Gastroesophageal sphincter (tissue), 4 donors: ENCODE data around the gene CDR2. TPM values are rescaled to one million over a fixed set of nuclear protein-coding genes. Genes with fewer than 3 reads are reported as not detected.

Experiments
- ATAC-seq: fragments of 150-250 bp; one replicate; pipeline ENCODE4 v1.9.1; 2016; ENCODE audit warnings: mild to moderate bottlenecking, moderate library complexity
- H3K27ac ChIP-seq, 4 donors: fragments of 200-600 bp; sonication (generic) in 3 of 4; 1 replicate in 3 of 4; 2 replicates in 1 of 4; pipeline ENCODE4 v1.5.1; 2016 to 2019
- H3K27me3 ChIP-seq: fragments of 200-600 bp; sonication (generic); one replicate; pipeline ENCODE4 v1.5.1; 2019
- H3K36me3 ChIP-seq, 2 donors: fragments of 200-600 bp; sonication (generic); one replicate each; pipeline ENCODE4 v1.5.1; 2019; ENCODE audit warnings: control low read depth in 1 of 2
- H3K4me1 ChIP-seq, 3 donors: fragments of 200-600 bp; sonication (generic); 1 replicate in 2 of 3; 2 replicates in 1 of 3; pipeline ENCODE4 v1.5.1; 2016 to 2019; ENCODE audit warnings: control low read depth in 2 of 3
- H3K4me3 ChIP-seq, 2 donors: fragments of 200-600 bp; sonication (generic); one replicate each; pipeline ENCODE4 v1.5.1; 2019; ENCODE audit warnings: mild to moderate bottlenecking in 1 of 2, moderate library complexity in 1 of 2
- H3K9me3 ChIP-seq, 3 donors: fragments of 200-600 bp; sonication (generic); one replicate each; pipeline ENCODE4 v1.5.1; 2017 to 2019; ENCODE audit warnings: control low read depth in 2 of 3
- CTCF ChIP-seq, 4 experiments: fragments of 200-600 bp in 2 of 4; fragments of 450-650 bp in 2 of 4; sonication (generic) in 1 of 4; IDR thresholded peaks; one replicate each; pipeline ENCODE4 v1.5.1; 2017 to 2019; ENCODE audit warnings: antibody characterized with exemption in 4 of 4, mild to moderate bottlenecking in 2 of 4, moderate library complexity in 2 of 4
- EP300 ChIP-seq: sonication (generic); formaldehyde crosslinking; IDR thresholded peaks from one replicate; pipeline ENCODE4 v1.6.1; 2017; ENCODE audit warnings: antibody characterized with exemption, mild to moderate bottlenecking
- POLR2A ChIP-seq, 2 donors: fragments of 450-650 bp; IDR thresholded peaks; one replicate each; pipeline ENCODE4 v1.6.1; 2017; ENCODE audit warnings: antibody characterized with exemption in 2 of 2, mild to moderate bottlenecking in 2 of 2, moderate library complexity in 1 of 2
- POLR2AphosphoS5 ChIP-seq: sonication (generic); formaldehyde crosslinking; IDR thresholded peaks from one replicate; pipeline ENCODE4 v1.6.1; 2017; ENCODE audit warnings: antibody characterized with exemption
- WGBS, 2 donors: methylation state at CpG; one replicate each; pipeline ENCODE4 v1.1.5; 2018; ENCODE audit warnings: low coverage in 1 of 2; 5-methylcytosine and 5-hydroxymethylcytosine counted together
- total RNA-seq, 4 donors: library from RNA; depleted of rRNA; stranded (reverse); fragments of >200 nt; gene quantifications; one replicate each; pipeline ENCODE4 v1.1.0, GENCODE V29; 2016

CDR2 gene
- total RNA-seq, 4 donors from 2014 or later = 36.1 to 48.3 (median 41.7) TPM

GRCh38 chr16:22375117-22375962, 921 bp upstream of the CDR2 start:
- H3K27me3 ChIP-seq = no peaks in the 10 kb centered on the region
- no peak for ATAC-seq
- peaks cover 0 to 38% (median 22%) of the 10 kb centered on the region in 3 donors for H3K4me1 ChIP-seq
- TF ChIP-seq CTCF (IDR thresholded peaks at IDR 0.05) (no peak), EP300 (no peak), POLR2A (IDR thresholded peaks at IDR 0.05) (no peak), POLR2AphosphoS5 (no peak)
- WGBS, 2 donors = 52 to 59% methylated on average over 7 to 14 of the region's 28 CpGs
- peak overlapping the region; percentile 14 to 97 (median 96) for H3K27ac ChIP-seq
- no peaks in the 10 kb centered on the region for H3K9me3 ChIP-seq
- no peaks in the 10 kb centered on the region for H3K36me3 ChIP-seq
- peak overlapping the region; percentile 68 to 97 for H3K4me3 ChIP-seq

- H3K36me3 ChIP-seq = no peaks in the 10 kb centered on the region
- no peak for ATAC-seq
- H3K4me1 ChIP-seq = peaks cover 6 to 54% (median 28%) of the 10 kb centered on the region in 3 donors
- peak overlapping the region; percentile 68 to 97 for H3K4me3 ChIP-seq
- no CpG with 5 or more reads among the region's 51 CpGs for WGBS, 2 donors
- H3K9me3 ChIP-seq = no peaks in the 10 kb centered on the region
- TF ChIP-seq POLR2A (IDR thresholded peaks at IDR 0.05) (no peak), CTCF (IDR thresholded peaks at IDR 0.05) (no peak), EP300 (no peak), POLR2AphosphoS5 (peak; percentile 25)
- no peaks in the 10 kb centered on the region for H3K27me3 ChIP-seq
- peak overlapping the region; percentile 75 to 97 (median 96) for H3K27ac ChIP-seq
Measured at GRCh38 chr16:22373662-22374310, 633 bp downstream of the CDR2 start.

- peaks cover 7 to 61% (median 29%) of the 10 kb centered on the region in 3 donors for H3K4me1 ChIP-seq
- peak overlapping the region; percentile 68 to 97 for H3K4me3 ChIP-seq
- 21 to 22% methylated on average over 14 of the region's 14 CpGs for WGBS, 2 donors
- peak overlapping the region; percentile 75 to 97 (median 96) for H3K27ac ChIP-seq
- H3K9me3 ChIP-seq = no peaks in the 10 kb centered on the region
- no peak for ATAC-seq
- no peaks in the 10 kb centered on the region for H3K27me3 ChIP-seq
- H3K36me3 ChIP-seq = no peaks in the 10 kb centered on the region
- no peak for TF ChIP-seq EP300
- no peak for TF ChIP-seq CTCF (IDR thresholded peaks at IDR 0.05)
- no peak for TF ChIP-seq POLR2A (IDR thresholded peaks at IDR 0.05)
- TF ChIP-seq POLR2AphosphoS5 = no peak
Measured at GRCh38 chr16:22372882-22373661, 1.3 kb downstream of the CDR2 start.

- WGBS, 2 donors = 25 to 27% methylated on average over 2 of the region's 2 CpGs
Measured at GRCh38 chr16:22370038-22370820, 4.2 kb downstream of the CDR2 start.

More at GRCh38 chr16:22370038-22370820, 4.2 kb downstream of the CDR2 start:
- Histone ChIP-seq H3K27ac (peak overlapping the region; percentile 88 to 97 (median 96)), H3K4me1 (peaks cover 7 to 84% (median 31%) of the 10 kb centered on the region in 3 donors), H3K9me3 (no peaks in the 10 kb centered on the region), H3K27me3 (no peaks in the 10 kb centered on the region), H3K36me3 (no peaks in the 10 kb centered on the region), H3K4me3 (no peak overlapping the region)
- TF ChIP-seq POLR2AphosphoS5 (peak; percentile 95), POLR2A (IDR thresholded peaks at IDR 0.05) (no peak), EP300 (peak; percentile 79), CTCF (IDR thresholded peaks at IDR 0.05) (no peak)
- ATAC-seq = peak; percentile 58
